Body of pancreas (tissue), 4 donors: ENCODE data around the gene GSTP1. TPM values are rescaled to one million over a fixed set of nuclear protein-coding genes. Genes with fewer than 3 reads are reported as not detected.

Experiments
- ATAC-seq: fragments of 150-250 bp; one replicate; pipeline ENCODE4 v1.9.1; 2016
- DNase-seq, 4 donors: peaks; one replicate each; pipeline ENCODE4 v3.0.0-alpha.2; 2019
- H3K27ac ChIP-seq, 4 donors: fragments of 200-600 bp; sonication (generic); 1 replicate in 3 of 4; 2 replicates in 1 of 4; pipeline versions ENCODE4 v1.5.1 to v1.6.1; 2016 to 2019; ENCODE audit warnings: mild to moderate bottlenecking in 1 of 4, mixed read lengths in 1 of 4, moderate library complexity in 1 of 4
- H3K27me3 ChIP-seq, 2 donors: fragments of 200-600 bp; sonication (generic); one replicate each; pipeline ENCODE4 v1.6.0; 2016; ENCODE audit warnings: mild to moderate bottlenecking in 1 of 2
- H3K36me3 ChIP-seq, 2 donors: fragments of 200-600 bp; sonication (generic); replicated peaks in 1 of 2; 2 replicates each; pipeline ENCODE4 v1.5.1; 2016; ENCODE audit warnings: low read depth in 2 of 2; ENCODE audit not compliant: insufficient read depth in 1 of 2
- H3K4me1 ChIP-seq: fragments of 200-600 bp; sonication (generic); one replicate; pipeline ENCODE4 v1.6.0; 2016
- H3K4me3 ChIP-seq, 2 donors: fragments of 200-600 bp; sonication (generic); 1 replicate in 1 of 2; 2 replicates in 1 of 2; pipeline ENCODE4 v1.5.1; 2016 to 2019
- H3K9me3 ChIP-seq, 3 donors: fragments of 200-600 bp; sonication (generic); 1 replicate in 2 of 3; 2 replicates in 1 of 3; pipeline ENCODE4 v1.5.1; 2016
- CTCF ChIP-seq, 7 experiments: fragments of 450-650 bp in 4 of 7; fragments of 200-600 bp in 3 of 7; sonication (generic) in 3 of 7; IDR thresholded peaks; one replicate each; pipeline ENCODE4 v1.5.1; 2016 to 2019; ENCODE audit warnings: antibody characterized with exemption in 7 of 7
- POLR2A ChIP-seq, 3 donors: fragments of 450-650 bp; IDR thresholded peaks; one replicate each; pipeline ENCODE4 v1.6.1; 2016; ENCODE audit warnings: antibody characterized with exemption in 3 of 3, mild to moderate bottlenecking in 2 of 3
- WGBS, 2 donors: methylation state at CpG; one replicate each; pipeline ENCODE4 v1.1.5; 2017; 5-methylcytosine and 5-hydroxymethylcytosine counted together
- intact Hi-C: fragments of 100-400 bp; cut with DNase I; formaldehyde crosslinking; loops from one replicate; pipeline ENCODE4 v1.15.1; 2023
- total RNA-seq, 2 donors: library from RNA; depleted of rRNA; stranded (reverse); fragments of >200 nt; gene quantifications; one replicate each; pipeline ENCODE4 v1.1.0, GENCODE V29; 2016

The GSTP1 gene
- total RNA-seq, 2 donors from 2014 or later: 359 to 454 TPM

- no peak overlapping the region for H3K4me3 ChIP-seq
- H3K4me1 ChIP-seq: peaks cover 11% of the 10 kb centered on the region
- DNase-seq (no peak), ATAC-seq (no peak)
- peaks cover 0 to 4% (median 0%) of the 10 kb centered on the region in 3 donors for H3K9me3 ChIP-seq
- H3K36me3 ChIP-seq: no peaks in the 10 kb centered on the region
- intact Hi-C loops: no loop called here
- TF ChIP-seq CTCF (IDR thresholded peaks at IDR 0.05) (no peak), POLR2A (IDR thresholded peaks at IDR 0.05) (no peak)
- H3K27ac ChIP-seq: no peak overlapping the region
- H3K27me3 ChIP-seq: no peaks in the 10 kb centered on the region
- 91 to 93% methylated on average over 9 to 10 of the region's 10 CpGs for WGBS, 2 donors
Measured at GRCh38 chr11:67538823-67539505, 44.6 kb upstream of the GSTP1 start.

- 68 to 85% methylated on average over 4 of the region's 4 CpGs for WGBS, 2 donors
- no peak for ATAC-seq
Measured at GRCh38 chr11:67539550-67539949, 44.1 kb upstream of the GSTP1 start.

GRCh38 chr11:67541198-67541597, 42.4 kb upstream of the GSTP1 start:
- 83% methylated on average over 6 of the region's 6 CpGs; no CpG with 5 or more reads in 1 of the 2 donors for WGBS, 2 donors
- intact Hi-C loops: no loop called here
- Histone ChIP-seq H3K27ac (no peak overlapping the region), H3K9me3 (no peaks in the 10 kb centered on the region), H3K36me3 (no peaks in the 10 kb centered on the region), H3K27me3 (no peaks in the 10 kb centered on the region), H3K4me3 (no peak overlapping the region), H3K4me1 (peaks cover 27% of the 10 kb centered on the region)
- TF ChIP-seq CTCF (IDR thresholded peaks at IDR 0.05) (no peak), POLR2A (IDR thresholded peaks at IDR 0.05) (no peak)
- DNase-seq (no peak), ATAC-seq (no peak)

More at GRCh38 chr11:67539550-67539949, 44.1 kb upstream of the GSTP1 start:
- Histone ChIP-seq H3K36me3 (no peaks in the 10 kb centered on the region), H3K4me3 (no peak overlapping the region), H3K27ac (no peak overlapping the region), H3K9me3 (peaks cover 0 to 3% (median 0%) of the 10 kb centered on the region in 3 donors), H3K27me3 (no peaks in the 10 kb centered on the region), H3K4me1 (peaks cover 17% of the 10 kb centered on the region)
- intact Hi-C loops: no loop called here
- TF ChIP-seq POLR2A (IDR thresholded peaks at IDR 0.05): no peak
- no peak for TF ChIP-seq CTCF (IDR thresholded peaks at IDR 0.05)
- no peak for DNase-seq

- TF ChIP-seq POLR2A (IDR thresholded peaks at IDR 0.05): no peak
- no peak for TF ChIP-seq CTCF (IDR thresholded peaks at IDR 0.05)
- H3K4me3 ChIP-seq: no peak overlapping the region
- no peak overlapping the region for H3K27ac ChIP-seq
- WGBS, 2 donors: 68 to 75% methylated on average over 3 of the region's 3 CpGs
- H3K27me3 ChIP-seq: no peaks in the 10 kb centered on the region
- DNase-seq (no peak), ATAC-seq (no peak)
- intact Hi-C loops: no loop called here
- peaks cover 31% of the 10 kb centered on the region for H3K4me1 ChIP-seq
- no peaks in the 10 kb centered on the region for H3K9me3 ChIP-seq
- H3K36me3 ChIP-seq: no peaks in the 10 kb centered on the region
Measured at GRCh38 chr11:67542169-67542568, 41.4 kb upstream of the GSTP1 start.

- H3K4me1 ChIP-seq: peaks cover 31% of the 10 kb centered on the region
- H3K27me3 ChIP-seq: no peaks in the 10 kb centered on the region
- H3K27ac ChIP-seq: no peak overlapping the region
- ATAC-seq (no peak), DNase-seq (no peak)
- no peaks in the 10 kb centered on the region for H3K9me3 ChIP-seq
- intact Hi-C loops: no loop called here
- no peak overlapping the region for H3K4me3 ChIP-seq
- no peaks in the 10 kb centered on the region for H3K36me3 ChIP-seq
- WGBS, 2 donors: 74 to 87% methylated on average over 4 to 7 of the region's 7 CpGs
- TF ChIP-seq CTCF (IDR thresholded peaks at IDR 0.05): no peak
- TF ChIP-seq POLR2A (IDR thresholded peaks at IDR 0.05): no peak
Measured at GRCh38 chr11:67542971-67543370, 40.6 kb upstream of the GSTP1 start.
